Measurements from ENCODE around the gene UBR4.
"Not testable (repeated sequence)": the region's sequence is repeated elsewhere in the genome, so short reads cannot be mapped to it uniquely, and the experiment has no call there.

Gene UBR4

GRCh38 chr1:19186001-19186400 is 24.1 kb downstream of the UBR4 start:
- H3K36me3 ChIP-seq (replicated peaks; ENCODE audit: insufficient read depth, low read length): peaks cover 11% of the 10 kb centered on the region; the same call in 1 of the 2 replicates
- H3K79me2 ChIP-seq (ENCODE audit: low read length): no peaks in the 10 kb centered on the region
- no peak overlapping the region for H3K4me3 ChIP-seq (ENCODE audit: low read length)
- no peak overlapping the region for H3K9ac ChIP-seq (ENCODE audit: low read length)
- H3K9me2 ChIP-seq (replicated peaks; ENCODE audit: insufficient read depth, low read length): no peaks in the 10 kb centered on the region
- no peaks in the 10 kb centered on the region for H4K20me1 ChIP-seq (ENCODE audit: insufficient read depth, low read length)
- no peak overlapping the region for H2AFZ ChIP-seq (ENCODE audit: low read length)
- no peak overlapping the region for H3K27ac ChIP-seq (ENCODE audit: low read length)
- no peaks in the 10 kb centered on the region for H3K9me3 ChIP-seq (replicated peaks; ENCODE audit: insufficient read depth, low read length)
- H3K4me1 ChIP-seq (ENCODE audit: low read length): no peaks in the 10 kb centered on the region
- H3K4me2 ChIP-seq (ENCODE audit: low read depth, low read length): no peak overlapping the region
- no peaks in the 10 kb centered on the region for H3K27me3 ChIP-seq (replicated peaks; ENCODE audit: insufficient read depth, low read length)
- H3F3A ChIP-seq (ENCODE audit: insufficient read depth, low read length): no peaks in the 10 kb centered on the region
- TF ChIP-seq EZH2phosphoT487 (IDR thresholded peaks at IDR 0.05; ENCODE audit: low read length): no peak
- TF ChIP-seq CTCF (IDR thresholded peaks at IDR 0.05; ENCODE audit: low read length): no peak
- no peak for TF ChIP-seq EZH2 (optimal IDR thresholded peaks at IDR 0.05; ENCODE audit: low read depth, low read length)
- DNase-seq: no peak

- Histone ChIP-seq H3K27me3 (replicated peaks; ENCODE audit: insufficient read depth, low read length) (no peaks in the 10 kb centered on the region), H3K9ac (ENCODE audit: low read length) (no peak overlapping the region), H3K9me2 (replicated peaks; ENCODE audit: insufficient read depth, low read length) (no peaks in the 10 kb centered on the region), H4K20me1 (ENCODE audit: insufficient read depth, low read length) (no peaks in the 10 kb centered on the region), H3K4me1 (ENCODE audit: low read length) (no peaks in the 10 kb centered on the region), H3K36me3 (replicated peaks; ENCODE audit: insufficient read depth, low read length) (peaks cover 11% of the 10 kb centered on the region; the same call in 1 of the 2 replicates), H3K79me2 (ENCODE audit: low read length) (no peaks in the 10 kb centered on the region), H3K4me3 (ENCODE audit: low read length) (no peak overlapping the region), H2AFZ (ENCODE audit: low read length) (no peak overlapping the region), H3K27ac (ENCODE audit: low read length) (no peak overlapping the region), H3K4me2 (ENCODE audit: low read depth, low read length) (no peak overlapping the region), H3F3A (ENCODE audit: insufficient read depth, low read length) (no peaks in the 10 kb centered on the region), H3K9me3 (replicated peaks; ENCODE audit: insufficient read depth, low read length) (no peaks in the 10 kb centered on the region)
- TF ChIP-seq EZH2 (optimal IDR thresholded peaks at IDR 0.05; ENCODE audit: low read depth, low read length) (no peak), EZH2phosphoT487 (IDR thresholded peaks at IDR 0.05; ENCODE audit: low read length) (no peak), CTCF (IDR thresholded peaks at IDR 0.05; ENCODE audit: low read length) (no peak)
- DNase-seq: no peak
These were observed 27.8 kb downstream of the UBR4 start for GRCh38 chr1:19182223-19182622.

- H3K36me3 ChIP-seq (replicated peaks; ENCODE audit: insufficient read depth, low read length): peaks cover 16% of the 10 kb centered on the region; the same call in 1 of the 2 replicates
- not testable (repeated sequence) for H3K27me3 ChIP-seq (replicated peaks; ENCODE audit: insufficient read depth, low read length); H3K9me3 ChIP-seq (replicated peaks; ENCODE audit: insufficient read depth, low read length); H3K9me2 ChIP-seq (replicated peaks; ENCODE audit: insufficient read depth, low read length); H3K79me2 ChIP-seq (ENCODE audit: low read length); H3K27ac ChIP-seq (ENCODE audit: low read length); DNase-seq; H4K20me1 ChIP-seq (ENCODE audit: insufficient read depth, low read length); H3K4me3 ChIP-seq (ENCODE audit: low read length); H3K4me2 ChIP-seq (ENCODE audit: low read depth, low read length); H3F3A ChIP-seq (ENCODE audit: insufficient read depth, low read length); H2AFZ ChIP-seq (ENCODE audit: low read length); H3K4me1 ChIP-seq (ENCODE audit: low read length); H3K9ac ChIP-seq (ENCODE audit: low read length)
These were observed 29.8 kb downstream of the UBR4 start for GRCh38 chr1:19180265-19180657.

- Histone ChIP-seq H3K36me3 (replicated peaks; ENCODE audit: insufficient read depth, low read length) (peaks cover 13% of the 10 kb centered on the region; the same call in 1 of the 2 replicates), H3K27ac (ENCODE audit: low read length) (no peak overlapping the region), H3K4me2 (ENCODE audit: low read depth, low read length) (no peak overlapping the region), H3K4me3 (ENCODE audit: low read length) (no peak overlapping the region), H3K27me3 (replicated peaks; ENCODE audit: insufficient read depth, low read length) (no peaks in the 10 kb centered on the region), H4K20me1 (ENCODE audit: insufficient read depth, low read length) (no peaks in the 10 kb centered on the region), H3K4me1 (ENCODE audit: low read length) (no peaks in the 10 kb centered on the region), H3K9me3 (replicated peaks; ENCODE audit: insufficient read depth, low read length) (no peaks in the 10 kb centered on the region), H2AFZ (ENCODE audit: low read length) (no peak overlapping the region), H3F3A (ENCODE audit: insufficient read depth, low read length) (no peaks in the 10 kb centered on the region), H3K9me2 (replicated peaks; ENCODE audit: insufficient read depth, low read length) (no peaks in the 10 kb centered on the region), H3K9ac (ENCODE audit: low read length) (no peak overlapping the region), H3K79me2 (ENCODE audit: low read length) (no peaks in the 10 kb centered on the region)
- TF ChIP-seq CTCF (IDR thresholded peaks at IDR 0.05; ENCODE audit: low read length): no peak; the same call in 1 of the 2 replicates
- TF ChIP-seq EZH2phosphoT487 (IDR thresholded peaks at IDR 0.05; ENCODE audit: low read length): no peak
- TF ChIP-seq EZH2 (optimal IDR thresholded peaks at IDR 0.05; ENCODE audit: low read depth, low read length): no peak
- no peak for DNase-seq
These were observed 30.3 kb downstream of the UBR4 start for GRCh38 chr1:19179597-19180264.
